Tibial nerve (tissue), 4 donors: ENCODE results near the gene PTGR1. TPM values are rescaled to one million over a fixed set of nuclear protein-coding genes. Genes with fewer than 3 reads are reported as not detected.

ENCODE experiments used
- DNase-seq, 2 donors: peaks; one replicate each; pipeline ENCODE4 v3.0.0-alpha.2; 2019; ENCODE audit warnings: low spot score in 2 of 2
- H3K27ac ChIP-seq, 4 donors: fragments of 200-600 bp; sonication (generic) in 3 of 4; one replicate each; pipeline ENCODE4 v1.5.1; 2017 to 2019; ENCODE audit warnings: mild to moderate bottlenecking in 1 of 4
- H3K27me3 ChIP-seq, 2 donors: fragments of 200-600 bp; sonication (generic) in 1 of 2; one replicate each; pipeline versions ENCODE4 v1.5.1 to v1.6.0; 2017 to 2019
- H3K36me3 ChIP-seq, 3 donors: fragments of 200-600 bp; sonication (generic); one replicate each; pipeline ENCODE4 v1.5.1; 2018 to 2019
- H3K4me1 ChIP-seq, 4 donors: fragments of 200-600 bp; sonication (generic) in 3 of 4; one replicate each; pipeline ENCODE4 v1.5.1; 2017 to 2019
- H3K4me3 ChIP-seq, 4 donors: fragments of 200-600 bp; sonication (generic) in 3 of 4; one replicate each; pipeline ENCODE4 v1.5.1; 2017 to 2019; ENCODE audit warnings: mild to moderate bottlenecking in 1 of 4, moderate library complexity in 1 of 4
- H3K9me3 ChIP-seq, 4 donors: fragments of 200-600 bp; sonication (generic) in 3 of 4; one replicate each; pipeline ENCODE4 v1.5.1; 2017 to 2019
- EP300 ChIP-seq, 2 donors: sonication (generic); formaldehyde crosslinking; IDR thresholded peaks; one replicate each; pipeline ENCODE4 v1.6.1; 2017; ENCODE audit warnings: antibody characterized with exemption in 2 of 2, mild to moderate bottlenecking in 1 of 2
- POLR2A ChIP-seq, 2 donors: fragments of 450-650 bp; IDR thresholded peaks; one replicate each; pipeline ENCODE4 v1.6.1; 2017; ENCODE audit warnings: antibody characterized with exemption in 2 of 2, mild to moderate bottlenecking in 2 of 2, moderate library complexity in 2 of 2
- WGBS, 2 donors: methylation state at CpG; one replicate each; pipeline ENCODE4 v1.1.5; 2018; 5-methylcytosine and 5-hydroxymethylcytosine counted together
- total RNA-seq, 4 donors: library from RNA; depleted of rRNA; stranded (reverse); fragments of >200 nt; gene quantifications; one replicate each; pipeline ENCODE4 v1.1.0, GENCODE V29; 2016
- TF ChIP-seq, protein P1 (sequence below), 5 experiments: fragments of 200-600 bp in 3 of 5; fragments of 450-650 bp in 2 of 5; sonication (generic) in 3 of 5; IDR thresholded peaks; one replicate each; pipeline ENCODE4 v1.5.1; 2016 to 2019; ENCODE audit warnings: antibody characterized with exemption in 5 of 5, mild to moderate bottlenecking in 3 of 5, moderate library complexity in 2 of 5

Gene PTGR1
- total RNA-seq, 4 donors from 2014 or later = 25.7 to 58.8 (median 30.7) TPM

DNA sequence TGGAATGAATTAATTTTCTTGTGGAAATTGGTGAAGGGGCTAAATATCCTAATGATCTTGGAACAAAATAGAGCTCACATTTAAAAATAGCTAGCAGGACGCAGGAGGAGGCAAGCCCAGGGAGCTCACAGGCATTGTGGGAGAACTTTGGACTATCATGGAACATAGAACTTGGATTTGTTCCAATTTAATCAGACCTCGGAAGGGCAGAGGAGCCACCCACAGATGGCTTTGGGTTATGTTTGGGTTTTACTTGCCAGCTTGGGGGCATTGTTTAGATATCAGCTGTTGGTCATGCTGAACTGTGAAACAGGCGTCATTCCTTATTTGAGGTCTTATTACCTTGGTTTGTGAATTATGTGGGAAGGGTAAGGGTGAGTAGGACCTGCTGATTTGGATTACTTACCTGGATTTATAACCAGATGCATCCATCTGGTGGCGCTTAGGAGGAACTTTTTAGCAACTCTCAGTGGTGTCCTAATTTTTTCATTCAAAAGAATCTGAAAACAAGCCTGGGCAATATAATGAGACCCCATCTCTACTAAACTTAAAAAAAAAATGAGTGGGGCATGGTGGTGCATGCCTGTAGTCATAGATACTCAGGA, 14.1 kb upstream of the PTGR1 start:
- 40 to 43% methylated on average over 4 of the region's 4 CpGs for WGBS, 2 donors
- DNase-seq = no peak
- no peak for TF ChIP-seq POLR2A (IDR thresholded peaks at IDR 0.05)
- no peak for TF ChIP-seq EP300 (IDR thresholded peaks at IDR 0.05)
- TF ChIP-seq, protein P1, sequence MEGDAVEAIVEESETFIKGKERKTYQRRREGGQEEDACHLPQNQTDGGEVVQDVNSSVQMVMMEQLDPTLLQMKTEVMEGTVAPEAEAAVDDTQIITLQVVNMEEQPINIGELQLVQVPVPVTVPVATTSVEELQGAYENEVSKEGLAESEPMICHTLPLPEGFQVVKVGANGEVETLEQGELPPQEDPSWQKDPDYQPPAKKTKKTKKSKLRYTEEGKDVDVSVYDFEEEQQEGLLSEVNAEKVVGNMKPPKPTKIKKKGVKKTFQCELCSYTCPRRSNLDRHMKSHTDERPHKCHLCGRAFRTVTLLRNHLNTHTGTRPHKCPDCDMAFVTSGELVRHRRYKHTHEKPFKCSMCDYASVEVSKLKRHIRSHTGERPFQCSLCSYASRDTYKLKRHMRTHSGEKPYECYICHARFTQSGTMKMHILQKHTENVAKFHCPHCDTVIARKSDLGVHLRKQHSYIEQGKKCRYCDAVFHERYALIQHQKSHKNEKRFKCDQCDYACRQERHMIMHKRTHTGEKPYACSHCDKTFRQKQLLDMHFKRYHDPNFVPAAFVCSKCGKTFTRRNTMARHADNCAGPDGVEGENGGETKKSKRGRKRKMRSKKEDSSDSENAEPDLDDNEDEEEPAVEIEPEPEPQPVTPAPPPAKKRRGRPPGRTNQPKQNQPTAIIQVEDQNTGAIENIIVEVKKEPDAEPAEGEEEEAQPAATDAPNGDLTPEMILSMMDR (IDR thresholded peaks at IDR 0.05) = no peak
- Histone ChIP-seq H3K4me1 (no peaks in the 10 kb centered on the region), H3K36me3 (no peaks in the 10 kb centered on the region), H3K27ac (no peak overlapping the region), H3K27me3 (peaks cover 0 to 17% of the 10 kb centered on the region in 2 donors), H3K9me3 (no peaks in the 10 kb centered on the region), H3K4me3 (no peak overlapping the region)

DNA sequence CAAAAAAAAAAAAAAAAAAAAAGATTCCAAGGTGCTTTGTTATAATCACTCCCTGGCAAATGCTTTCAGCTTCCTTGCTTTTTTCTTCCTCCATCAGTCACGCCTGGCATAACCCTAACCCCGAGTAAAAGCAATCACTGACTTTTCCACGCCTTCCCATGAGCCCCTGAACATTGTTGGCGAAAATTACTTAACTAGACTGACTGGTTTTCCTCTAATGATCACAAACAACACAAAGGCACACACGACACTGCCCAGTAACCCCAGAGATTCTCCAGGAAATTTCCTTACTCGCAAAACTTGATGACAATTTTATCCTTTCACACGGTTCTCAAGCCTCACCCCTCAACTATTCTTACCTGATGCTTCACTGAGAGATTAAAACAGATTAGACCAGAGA, 11.4 kb upstream of the PTGR1 start:
- no peak overlapping the region for H3K27ac ChIP-seq
- no peak for DNase-seq
- H3K36me3 ChIP-seq = no peaks in the 10 kb centered on the region
- WGBS, 2 donors = 72% methylated on average over 7 of the region's 7 CpGs
- no peak for TF ChIP-seq POLR2A (IDR thresholded peaks at IDR 0.05)
- no peak for TF ChIP-seq EP300 (IDR thresholded peaks at IDR 0.05)
- TF ChIP-seq, protein P1 (IDR thresholded peaks at IDR 0.05) = no peak
- H3K27me3 ChIP-seq = peaks cover 0 to 28% of the 10 kb centered on the region in 2 donors
- no peaks in the 10 kb centered on the region for H3K9me3 ChIP-seq
- H3K4me1 ChIP-seq = no peaks in the 10 kb centered on the region
- no peak overlapping the region for H3K4me3 ChIP-seq

DNA sequence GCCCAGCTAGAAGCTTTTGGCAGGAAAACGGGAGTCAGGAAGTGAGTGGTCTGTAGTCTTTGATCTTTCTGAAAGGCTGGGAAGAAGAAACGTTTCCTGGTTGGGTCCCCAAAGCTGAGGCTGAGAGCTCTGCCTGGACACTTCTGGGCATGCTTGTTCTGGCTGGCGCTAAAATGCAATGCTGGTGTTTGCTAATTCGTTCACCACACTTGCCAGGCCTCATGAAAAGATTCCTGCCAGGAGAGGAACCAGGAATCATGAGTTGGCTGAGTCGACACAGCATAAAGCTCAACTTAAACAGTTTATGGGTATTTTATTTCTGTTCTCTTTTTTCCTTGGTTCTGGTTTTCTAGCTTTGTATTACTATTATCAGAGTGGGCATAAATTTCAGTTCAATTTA, 10.7 kb upstream of the PTGR1 start:
- WGBS, 2 donors = 54% methylated on average over 5 of the region's 5 CpGs
- peaks cover 0 to 28% of the 10 kb centered on the region in 2 donors for H3K27me3 ChIP-seq
- H3K4me1 ChIP-seq = no peaks in the 10 kb centered on the region
- no peak for TF ChIP-seq POLR2A (IDR thresholded peaks at IDR 0.05)
- TF ChIP-seq EP300 (IDR thresholded peaks at IDR 0.05) = no peak
- H3K36me3 ChIP-seq = no peaks in the 10 kb centered on the region
- DNase-seq = no peak
- H3K4me3 ChIP-seq = no peak overlapping the region
- H3K27ac ChIP-seq = no peak overlapping the region
- H3K9me3 ChIP-seq = no peaks in the 10 kb centered on the region

DNA sequence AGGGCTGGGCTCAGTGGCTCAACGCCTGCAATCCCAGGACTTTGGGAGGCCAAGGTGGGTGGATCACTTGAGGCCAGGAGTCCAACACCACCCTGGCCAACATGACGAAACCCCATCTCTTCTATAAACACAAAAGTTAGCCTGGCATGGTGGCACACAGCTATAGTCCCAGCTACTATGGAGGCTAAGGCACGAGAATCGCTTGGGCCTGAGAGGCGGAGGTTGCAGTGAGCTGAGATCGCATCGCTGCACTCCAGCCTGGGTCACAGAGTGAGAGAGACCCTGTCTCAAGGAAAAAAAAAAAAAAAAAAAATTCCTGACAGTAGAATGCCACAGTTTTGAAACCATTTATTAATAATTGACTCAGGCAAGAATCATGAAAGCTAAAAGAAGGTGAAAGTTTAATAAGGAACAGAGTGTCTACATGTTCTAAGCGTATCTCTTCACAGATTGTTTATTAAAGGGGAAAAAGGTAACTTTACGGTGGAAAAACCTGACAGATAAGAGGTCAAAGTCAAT, 5.7 kb upstream of the PTGR1 start:
- no peaks in the 10 kb centered on the region for H3K36me3 ChIP-seq
- H3K4me1 ChIP-seq = peaks cover 0 to under 1% (median 0%) of the 10 kb centered on the region in 4 donors
- H3K27ac ChIP-seq = no peak overlapping the region
- no peak for DNase-seq
- no peaks in the 10 kb centered on the region for H3K9me3 ChIP-seq
- 93% methylated on average over 9 of the region's 9 CpGs for WGBS, 2 donors
- peaks cover 0 to 22% of the 10 kb centered on the region in 2 donors for H3K27me3 ChIP-seq
- TF ChIP-seq EP300 (IDR thresholded peaks at IDR 0.05) = no peak
- TF ChIP-seq POLR2A (IDR thresholded peaks at IDR 0.05) = no peak
- TF ChIP-seq, protein P1 (IDR thresholded peaks at IDR 0.05) = no peak
- no peak overlapping the region for H3K4me3 ChIP-seq

DNA sequence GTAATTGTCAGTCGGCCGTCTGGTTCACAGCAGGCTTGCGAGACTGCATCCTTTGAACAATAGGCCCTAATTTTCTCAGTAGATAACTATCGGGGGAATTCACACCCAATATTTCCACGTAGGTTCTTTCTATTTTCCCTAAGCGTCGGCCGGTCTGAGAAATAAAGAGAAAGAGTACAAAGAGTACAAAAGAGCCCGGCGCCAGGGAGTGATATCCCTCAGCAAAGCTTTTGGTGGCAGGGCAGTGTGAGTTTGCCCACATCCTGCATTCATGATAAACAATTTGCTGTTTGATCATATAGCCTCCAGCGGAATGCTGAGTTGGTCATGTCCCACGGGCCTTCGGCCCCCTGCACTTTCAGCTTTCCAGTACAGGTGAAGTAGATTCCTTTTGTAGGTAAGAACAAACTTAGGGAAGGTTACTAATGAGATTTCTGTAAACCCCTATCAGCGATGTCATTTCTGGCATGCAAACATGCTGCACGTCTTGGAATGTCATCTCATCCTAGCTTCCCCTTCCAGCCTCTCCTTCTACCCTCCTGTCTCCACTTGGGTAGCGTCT, 4.7 kb upstream of the PTGR1 start:
- Histone ChIP-seq H3K27me3 (peaks cover 0 to 16% of the 10 kb centered on the region in 2 donors), H3K4me3 (no peak overlapping the region), H3K4me1 (peaks cover 0 to 5% (median 0%) of the 10 kb centered on the region in 4 donors), H3K36me3 (no peaks in the 10 kb centered on the region), H3K9me3 (no peaks in the 10 kb centered on the region), H3K27ac (no peak overlapping the region)
- no peak for DNase-seq
- TF ChIP-seq POLR2A (IDR thresholded peaks at IDR 0.05) = no peak
- TF ChIP-seq EP300 (IDR thresholded peaks at IDR 0.05) = no peak
- TF ChIP-seq, protein P1 (IDR thresholded peaks at IDR 0.05) = no peak
- WGBS, 2 donors = 65 to 68% methylated on average over 16 of the region's 16 CpGs
